RWPE2 (cell line): ENCODE data around the gene PCBP3.

Experiments used
- ATAC-seq: fragments of 200-7000 bp; cut with Tn5 transposase; 3 replicates; pipeline ENCODE4 v1.9.1; 2021; ENCODE audit warnings: low read depth
- DNase-seq: peaks from one replicate; pipeline ENCODE4 v3.0.0-alpha.2; 2020; ENCODE audit warnings: low spot score
- H3K27ac ChIP-seq: fragments of 450-650 bp; 2 replicates; pipeline ENCODE4 v1.5.1; 2017; ENCODE audit warnings: mild to moderate bottlenecking; ENCODE audit not compliant: poor library complexity, severe bottlenecking
- H3K27me3 ChIP-seq: fragments of 250-450 bp; sonication (Bioruptor Pico); 2 replicates; pipeline ENCODE4 v1.5.1; 2021; ENCODE audit warnings: mild to moderate bottlenecking, moderate library complexity; ENCODE audit not compliant: insufficient read depth, poor library complexity, severe bottlenecking
- H3K36me3 ChIP-seq: fragments of 250-450 bp; sonication (Bioruptor Pico); 2 replicates; pipeline ENCODE4 v1.5.1; 2020; ENCODE audit warnings: low read depth, mild to moderate bottlenecking, moderate library complexity
- H3K4me1 ChIP-seq: fragments of 250-450 bp; sonication (Bioruptor Pico); 2 replicates; pipeline ENCODE4 v1.5.1; 2021; ENCODE audit warnings: mild to moderate bottlenecking, moderate library complexity; ENCODE audit not compliant: insufficient read depth, poor library complexity, severe bottlenecking
- H3K4me3 ChIP-seq: fragments of 250-450 bp; sonication (Bioruptor Pico); 2 replicates; pipeline ENCODE4 v1.5.1; 2021; ENCODE audit warnings: mild to moderate bottlenecking, moderate library complexity; ENCODE audit not compliant: severe bottlenecking
- H3K9me3 ChIP-seq: fragments of 250-450 bp; sonication (Bioruptor Pico); 2 replicates; pipeline ENCODE4 v1.5.1; 2021; ENCODE audit warnings: mild to moderate bottlenecking, moderate library complexity; ENCODE audit not compliant: severe bottlenecking
- TF ChIP-seq, protein P1 (sequence below): fragments of 450-650 bp; IDR thresholded peaks from one replicate; pipeline ENCODE4 v1.5.1; 2017; ENCODE audit warnings: mild to moderate bottlenecking, moderate library complexity; ENCODE audit not compliant: poor library complexity, severe bottlenecking

Gene PCBP3

DNA sequence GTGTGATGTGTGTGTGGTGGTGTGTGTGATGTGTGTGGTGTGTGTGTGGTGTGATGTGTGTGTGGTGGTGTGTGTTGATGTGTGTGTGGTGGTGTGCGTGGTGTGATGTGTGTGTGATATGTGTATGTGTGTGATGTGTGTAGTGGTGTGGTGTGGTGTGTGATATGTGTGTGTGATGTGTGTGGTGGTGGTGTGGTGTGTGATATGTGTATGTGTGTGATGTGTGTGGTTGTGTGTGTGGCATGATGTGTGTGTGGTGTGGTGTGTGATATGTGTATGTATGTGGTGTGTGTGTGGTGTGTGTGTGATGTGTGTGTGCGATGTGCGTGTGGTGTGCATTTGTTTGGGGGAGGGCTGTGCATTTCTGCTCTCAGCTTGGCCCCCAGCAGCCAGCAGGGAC is 7.1 kb upstream of the PCBP3 start:
- Histone ChIP-seq H3K4me1 (no peaks in the 10 kb centered on the region), H3K4me3 (no peak overlapping the region), H3K9me3 (no peaks in the 10 kb centered on the region), H3K36me3 (no peaks in the 10 kb centered on the region), H3K27me3 (no peaks in the 10 kb centered on the region), H3K27ac (no peak overlapping the region)
- TF ChIP-seq, protein P1, sequence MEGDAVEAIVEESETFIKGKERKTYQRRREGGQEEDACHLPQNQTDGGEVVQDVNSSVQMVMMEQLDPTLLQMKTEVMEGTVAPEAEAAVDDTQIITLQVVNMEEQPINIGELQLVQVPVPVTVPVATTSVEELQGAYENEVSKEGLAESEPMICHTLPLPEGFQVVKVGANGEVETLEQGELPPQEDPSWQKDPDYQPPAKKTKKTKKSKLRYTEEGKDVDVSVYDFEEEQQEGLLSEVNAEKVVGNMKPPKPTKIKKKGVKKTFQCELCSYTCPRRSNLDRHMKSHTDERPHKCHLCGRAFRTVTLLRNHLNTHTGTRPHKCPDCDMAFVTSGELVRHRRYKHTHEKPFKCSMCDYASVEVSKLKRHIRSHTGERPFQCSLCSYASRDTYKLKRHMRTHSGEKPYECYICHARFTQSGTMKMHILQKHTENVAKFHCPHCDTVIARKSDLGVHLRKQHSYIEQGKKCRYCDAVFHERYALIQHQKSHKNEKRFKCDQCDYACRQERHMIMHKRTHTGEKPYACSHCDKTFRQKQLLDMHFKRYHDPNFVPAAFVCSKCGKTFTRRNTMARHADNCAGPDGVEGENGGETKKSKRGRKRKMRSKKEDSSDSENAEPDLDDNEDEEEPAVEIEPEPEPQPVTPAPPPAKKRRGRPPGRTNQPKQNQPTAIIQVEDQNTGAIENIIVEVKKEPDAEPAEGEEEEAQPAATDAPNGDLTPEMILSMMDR = no peak
- DNase-seq = no peak
- no peak for ATAC-seq

DNA sequence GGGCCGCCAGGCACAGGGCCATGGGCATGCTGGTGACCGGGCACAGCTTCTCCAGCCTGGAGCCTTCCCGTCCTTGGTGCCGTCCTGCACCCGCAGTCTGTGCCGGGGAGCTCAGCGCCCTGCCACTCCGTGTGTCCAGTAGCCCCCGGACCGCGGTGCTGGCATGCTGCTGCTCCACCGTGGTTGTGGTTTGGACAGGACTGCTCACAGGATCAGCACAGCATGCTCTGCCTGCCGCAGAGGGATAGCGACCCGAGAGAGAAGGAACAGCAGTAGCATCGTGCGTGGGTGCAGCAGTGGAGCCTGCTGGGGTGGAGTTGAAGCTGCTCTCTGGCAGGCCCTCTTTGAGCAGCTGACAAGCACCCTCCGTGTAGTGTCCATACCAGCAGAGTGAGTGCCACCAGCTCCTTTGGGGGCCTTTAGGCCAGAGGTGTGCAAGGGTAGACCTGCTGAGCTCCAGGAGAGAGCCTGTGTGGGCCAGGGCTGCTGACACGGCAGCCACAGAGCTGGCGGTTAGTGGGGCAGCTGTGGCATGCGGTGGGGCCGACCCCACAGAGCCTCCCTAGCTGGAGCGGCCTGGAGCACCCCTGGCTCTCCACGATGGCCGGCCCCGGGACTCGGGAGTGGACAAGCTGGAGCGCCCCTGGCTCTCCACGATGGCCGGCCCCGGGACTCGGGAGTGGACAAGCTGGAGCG is 6.4 kb upstream of the PCBP3 start:
- DNase-seq (no peak), ATAC-seq (peak; percentile 29; the same call in 2 of the 3 replicates)
- H3K4me1 ChIP-seq = no peaks in the 10 kb centered on the region
- H3K27me3 ChIP-seq = no peaks in the 10 kb centered on the region
- no peaks in the 10 kb centered on the region for H3K9me3 ChIP-seq
- no peak overlapping the region for H3K4me3 ChIP-seq
- TF ChIP-seq, protein P1 = no peak
- no peak overlapping the region for H3K27ac ChIP-seq
- H3K36me3 ChIP-seq = no peaks in the 10 kb centered on the region

DNA sequence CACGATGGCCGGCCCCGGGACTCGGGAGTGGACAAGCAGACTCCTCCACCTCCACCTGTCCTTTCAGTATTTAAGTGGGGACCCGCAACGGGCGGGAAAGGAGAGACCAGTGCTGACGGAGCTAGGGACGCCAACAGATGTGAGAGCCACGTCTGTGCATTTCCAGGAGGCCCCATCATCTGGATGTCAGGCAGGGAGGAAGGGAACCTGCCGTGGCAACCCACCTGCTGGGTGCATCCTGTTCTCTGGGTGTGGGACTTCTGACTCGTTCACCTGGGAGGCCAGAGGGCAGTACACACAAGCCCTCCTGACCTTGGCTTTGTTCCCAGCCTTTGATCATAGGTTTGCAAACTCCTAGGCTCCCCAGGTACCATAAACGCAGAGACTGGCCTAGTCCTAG is 5.6 kb upstream of the PCBP3 start:
- ATAC-seq = no peak
- no peak overlapping the region for H3K4me3 ChIP-seq
- no peaks in the 10 kb centered on the region for H3K9me3 ChIP-seq
- DNase-seq = no peak
- TF ChIP-seq, protein P1 = no peak
- no peaks in the 10 kb centered on the region for H3K4me1 ChIP-seq
- H3K27ac ChIP-seq = no peak overlapping the region
- no peaks in the 10 kb centered on the region for H3K36me3 ChIP-seq
- no peaks in the 10 kb centered on the region for H3K27me3 ChIP-seq

DNA sequence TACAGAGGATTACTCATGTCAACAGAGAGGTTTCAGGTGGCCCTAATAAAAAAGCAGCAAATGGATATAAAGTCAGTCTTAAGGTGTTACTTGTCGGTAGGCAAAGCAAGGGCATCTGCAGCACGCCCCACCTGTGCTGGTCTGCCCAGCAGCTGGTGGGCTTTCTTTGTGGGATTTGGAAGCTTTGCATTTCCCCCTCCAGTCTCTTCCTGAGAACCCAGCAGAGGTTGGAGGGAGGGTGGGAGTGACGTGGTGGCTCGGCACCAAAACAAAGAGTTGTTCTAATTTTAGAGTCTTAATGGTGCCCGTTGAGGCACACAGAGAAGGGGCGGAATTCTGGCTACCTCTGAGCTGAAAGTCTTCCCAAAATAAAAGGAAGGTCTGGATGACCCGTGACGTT is 4.8 kb upstream of the PCBP3 start:
- no peaks in the 10 kb centered on the region for H3K9me3 ChIP-seq
- no peak for ATAC-seq
- TF ChIP-seq, protein P1 = no peak
- H3K27ac ChIP-seq = no peak overlapping the region
- DNase-seq = no peak
- no peaks in the 10 kb centered on the region for H3K4me1 ChIP-seq
- H3K4me3 ChIP-seq = no peak overlapping the region
- H3K27me3 ChIP-seq = no peaks in the 10 kb centered on the region
- H3K36me3 ChIP-seq = no peaks in the 10 kb centered on the region

DNA sequence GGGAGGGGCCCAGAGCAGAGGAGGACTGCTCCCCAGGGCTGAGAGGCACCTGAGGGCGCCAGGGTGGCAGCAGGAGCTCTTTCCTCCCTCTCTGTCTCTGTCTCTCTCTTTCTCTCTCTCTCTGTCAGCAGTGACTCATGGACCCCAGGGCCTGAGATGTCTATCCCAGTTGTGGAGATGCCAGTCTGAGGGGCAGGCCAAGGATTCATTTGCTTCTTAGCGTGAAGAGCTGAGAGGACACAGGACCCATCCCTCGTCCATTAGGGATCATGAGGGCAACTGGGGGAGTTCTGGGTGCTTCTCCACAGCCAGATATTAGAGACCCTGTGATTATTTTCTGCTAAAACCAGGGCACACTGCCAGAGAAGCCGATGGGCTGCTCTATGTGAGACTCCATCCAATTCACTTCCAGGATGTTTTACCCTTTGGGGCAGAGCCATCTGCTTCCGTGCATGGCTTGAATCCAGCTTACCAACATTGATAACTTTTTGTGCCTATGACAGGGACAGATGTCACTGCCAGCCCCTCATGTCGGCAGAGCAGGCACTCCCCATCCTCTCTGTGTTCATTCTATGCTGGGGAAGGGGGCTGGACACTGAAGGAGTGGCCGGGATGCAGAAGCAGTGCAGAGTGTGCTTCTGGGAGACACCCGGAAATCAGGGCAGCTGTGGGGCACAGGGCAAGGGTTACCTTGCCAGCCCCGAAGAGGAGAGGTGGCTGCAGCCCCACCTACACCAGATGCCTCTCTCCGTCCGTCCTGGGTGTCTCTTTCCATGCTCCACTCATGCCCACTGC is 4.1 kb upstream of the PCBP3 start:
- no peaks in the 10 kb centered on the region for H3K36me3 ChIP-seq
- H3K4me3 ChIP-seq = no peak overlapping the region
- peaks cover under 1% of the 10 kb centered on the region for H3K27me3 ChIP-seq
- no peak overlapping the region for H3K27ac ChIP-seq
- no peak for ATAC-seq
- no peak for DNase-seq
- TF ChIP-seq, protein P1 = no peak
- H3K4me1 ChIP-seq = no peaks in the 10 kb centered on the region
- no peaks in the 10 kb centered on the region for H3K9me3 ChIP-seq
